Transverse colon (tissue), 4 donors: ENCODE results near the gene ZCCHC7.

Experiments used
- EP300 ChIP-seq: sonication (generic); formaldehyde crosslinking; IDR thresholded peaks from one replicate; pipeline ENCODE4 v1.6.1; 2017; ENCODE audit warnings: antibody characterized with exemption, low read depth
- POLR2A ChIP-seq: fragments of 450-650 bp; IDR thresholded peaks from one replicate; pipeline ENCODE4 v1.6.1; 2016; ENCODE audit warnings: antibody characterized with exemption, mild to moderate bottlenecking, moderate library complexity
- POLR2AphosphoS5 ChIP-seq, 3 donors: sonication (generic); formaldehyde crosslinking; IDR thresholded peaks; one replicate each; pipeline ENCODE4 v1.6.1; 2016; ENCODE audit warnings: antibody characterized with exemption in 3 of 3
- TF ChIP-seq, protein P1 (sequence below), 5 experiments: fragments of 200-600 bp in 3 of 5; fragments of 450-650 bp in 2 of 5; sonication (generic) in 3 of 5; IDR thresholded peaks; 1 replicate in 2 of 5; 2 replicates in 3 of 5; pipeline ENCODE4 v1.5.1; 2016 to 2017; ENCODE audit warnings: antibody characterized with exemption in 5 of 5, inconsistent platforms in 3 of 5, mild to moderate bottlenecking in 2 of 5, moderate library complexity in 1 of 5

DNA sequence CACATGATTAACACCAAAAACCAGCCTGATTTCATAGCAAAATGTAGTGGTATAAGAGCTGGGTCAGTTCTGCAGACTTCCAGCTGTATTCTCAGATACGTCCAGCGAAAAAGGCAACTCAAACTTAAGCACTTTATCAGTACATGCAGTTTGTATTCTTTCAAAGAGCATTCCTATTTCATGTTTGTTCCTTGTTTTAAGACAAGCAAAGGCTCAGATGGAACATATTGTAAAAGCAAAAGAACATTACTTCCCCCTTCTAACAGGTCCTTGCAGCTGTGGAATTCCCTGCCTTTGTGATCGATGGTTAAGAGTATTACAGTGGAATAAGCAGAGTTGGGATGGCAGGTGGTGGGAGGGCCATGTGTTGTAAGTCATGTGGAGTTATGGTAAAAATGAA, 215.8 kb downstream of the ZCCHC7 start:
- TF ChIP-seq, protein P1, sequence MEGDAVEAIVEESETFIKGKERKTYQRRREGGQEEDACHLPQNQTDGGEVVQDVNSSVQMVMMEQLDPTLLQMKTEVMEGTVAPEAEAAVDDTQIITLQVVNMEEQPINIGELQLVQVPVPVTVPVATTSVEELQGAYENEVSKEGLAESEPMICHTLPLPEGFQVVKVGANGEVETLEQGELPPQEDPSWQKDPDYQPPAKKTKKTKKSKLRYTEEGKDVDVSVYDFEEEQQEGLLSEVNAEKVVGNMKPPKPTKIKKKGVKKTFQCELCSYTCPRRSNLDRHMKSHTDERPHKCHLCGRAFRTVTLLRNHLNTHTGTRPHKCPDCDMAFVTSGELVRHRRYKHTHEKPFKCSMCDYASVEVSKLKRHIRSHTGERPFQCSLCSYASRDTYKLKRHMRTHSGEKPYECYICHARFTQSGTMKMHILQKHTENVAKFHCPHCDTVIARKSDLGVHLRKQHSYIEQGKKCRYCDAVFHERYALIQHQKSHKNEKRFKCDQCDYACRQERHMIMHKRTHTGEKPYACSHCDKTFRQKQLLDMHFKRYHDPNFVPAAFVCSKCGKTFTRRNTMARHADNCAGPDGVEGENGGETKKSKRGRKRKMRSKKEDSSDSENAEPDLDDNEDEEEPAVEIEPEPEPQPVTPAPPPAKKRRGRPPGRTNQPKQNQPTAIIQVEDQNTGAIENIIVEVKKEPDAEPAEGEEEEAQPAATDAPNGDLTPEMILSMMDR (IDR thresholded peaks at IDR 0.05) = no peak
- TF ChIP-seq EP300 (no peak), POLR2A (no peak), POLR2AphosphoS5 (IDR thresholded peaks at IDR 0.05) (no peak)
